Measurements from ENCODE around the gene CREB1.

Gene CREB1

DNA sequence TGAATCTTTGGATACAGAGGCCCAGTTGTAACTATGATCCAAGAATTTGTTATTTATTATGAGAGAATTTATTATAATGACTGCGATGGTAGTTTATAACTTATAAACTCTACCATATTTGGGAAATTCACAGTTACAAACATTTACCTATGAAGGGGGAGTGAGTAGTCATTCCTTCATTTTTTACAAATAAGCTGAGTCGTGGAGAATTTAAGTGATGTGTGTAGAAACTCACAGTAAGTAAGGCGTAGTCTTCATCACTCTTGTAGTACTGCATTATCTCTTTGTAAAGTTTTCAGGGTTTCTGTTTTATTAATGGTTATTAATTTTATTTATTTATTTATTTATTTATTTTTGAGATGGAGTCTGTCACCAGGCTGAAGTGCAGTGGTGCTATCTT is 13.5 kb downstream of the CREB1 start:
- no peak for DNase-seq

- no peak for DNase-seq
Measured at GRCh38 chr2:207546822-207547221, 17.1 kb downstream of the CREB1 start.

DNA sequence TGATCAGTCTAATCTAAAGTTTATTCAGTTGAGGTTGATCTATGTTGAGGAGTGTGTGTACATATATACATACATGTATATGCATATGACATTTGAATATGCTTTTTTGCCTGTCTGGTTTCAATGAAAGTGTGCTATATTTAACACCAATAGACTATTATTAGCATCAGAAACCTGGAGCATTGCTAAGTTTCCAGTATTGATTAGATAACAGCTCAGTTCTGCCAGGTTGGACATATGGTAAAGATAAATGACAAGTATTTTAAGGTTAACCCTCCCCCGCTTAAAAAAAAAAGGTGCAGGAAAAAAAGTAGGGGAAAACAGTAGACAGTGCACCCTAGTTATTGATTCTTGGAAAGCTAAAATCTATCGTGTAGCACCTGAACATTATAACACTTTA is 19.4 kb downstream of the CREB1 start:
- DNase-seq, result no peak

- DNase-seq, result no peak
Measured at GRCh38 chr2:207558079-207558491, 28.3 kb downstream of the CREB1 start.

DNA sequence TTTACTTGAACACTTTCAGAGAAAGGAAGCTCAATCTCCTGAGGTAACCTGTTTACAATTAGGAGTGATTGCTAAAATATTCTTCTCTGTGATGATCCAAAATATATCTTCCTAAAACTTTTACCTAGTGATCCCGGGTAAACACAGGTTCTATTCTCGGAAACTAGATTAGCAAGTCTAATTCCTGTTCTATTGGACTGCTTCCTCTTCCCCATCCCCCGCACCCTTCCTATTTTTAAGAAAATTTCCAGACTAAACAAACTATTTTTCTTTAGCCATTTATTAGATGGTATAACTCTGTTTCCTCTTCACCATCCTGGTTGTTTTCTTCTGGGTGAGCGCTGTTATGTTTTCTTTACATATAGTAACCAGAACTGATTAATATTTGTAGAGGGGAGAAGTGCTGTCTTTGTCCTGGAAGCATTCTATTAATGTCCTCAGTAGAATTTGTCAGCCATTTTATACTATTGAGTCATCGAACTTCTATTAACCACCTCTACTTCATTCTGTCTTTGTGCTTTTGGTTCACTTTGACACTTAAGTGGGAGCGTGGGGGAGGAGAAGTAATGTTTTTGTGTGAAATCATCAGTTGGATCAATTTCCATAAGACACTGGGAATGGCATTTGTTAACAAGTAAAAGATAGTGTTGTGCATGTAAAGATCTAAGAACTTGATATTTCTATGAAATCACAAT is 31.8 kb downstream of the CREB1 start:
- DNase-seq, result no peak

- DNase-seq, result no peak
Measured at GRCh38 chr2:207565736-207566500, 36.2 kb downstream of the CREB1 start.

DNA sequence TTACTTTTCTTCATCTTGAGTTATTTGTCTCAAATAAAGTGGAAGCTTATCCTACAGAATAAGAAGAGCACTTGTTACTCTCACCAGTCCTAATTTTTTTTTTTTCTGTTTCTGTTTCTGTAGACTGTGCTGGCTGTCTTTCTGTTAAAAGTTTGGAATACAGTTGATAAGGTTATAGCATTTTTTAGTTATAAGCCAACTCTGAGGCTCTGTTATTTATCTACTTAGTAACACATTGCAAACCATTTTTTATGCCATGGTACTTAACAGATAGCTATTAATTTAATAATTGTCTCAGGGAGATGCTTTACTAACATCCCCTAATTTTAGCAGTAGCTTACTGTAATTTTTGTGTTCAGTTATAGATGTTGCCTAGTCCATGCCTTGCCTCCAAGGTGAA is 37.9 kb downstream of the CREB1 start:
- DNase-seq, result no peak

- no peak for DNase-seq
Measured at GRCh38 chr2:207571370-207571769, 41.6 kb downstream of the CREB1 start.

- DNase-seq, result no peak
Measured at GRCh38 chr2:207584952-207585351, 55.2 kb downstream of the CREB1 start.

DNA sequence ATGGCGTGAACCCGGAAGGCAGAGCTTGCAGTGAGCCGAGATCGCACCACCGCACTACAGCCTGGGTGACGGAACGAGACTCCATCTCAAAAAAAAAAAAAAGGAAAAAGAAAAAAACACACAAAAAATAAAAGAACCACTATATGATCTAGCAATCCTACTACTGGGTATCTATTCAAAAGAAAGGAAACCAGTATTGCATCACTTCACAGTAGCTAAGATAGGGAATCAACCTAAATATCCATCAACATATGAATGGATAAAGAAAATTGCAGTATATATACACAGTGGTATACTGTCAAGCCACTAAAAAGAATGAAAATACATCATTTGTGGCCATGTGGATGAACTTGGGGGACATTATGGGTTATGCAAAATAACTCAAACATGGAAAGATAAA is 57.5 kb downstream of the CREB1 start:
- DNase-seq, result no peak

DNA sequence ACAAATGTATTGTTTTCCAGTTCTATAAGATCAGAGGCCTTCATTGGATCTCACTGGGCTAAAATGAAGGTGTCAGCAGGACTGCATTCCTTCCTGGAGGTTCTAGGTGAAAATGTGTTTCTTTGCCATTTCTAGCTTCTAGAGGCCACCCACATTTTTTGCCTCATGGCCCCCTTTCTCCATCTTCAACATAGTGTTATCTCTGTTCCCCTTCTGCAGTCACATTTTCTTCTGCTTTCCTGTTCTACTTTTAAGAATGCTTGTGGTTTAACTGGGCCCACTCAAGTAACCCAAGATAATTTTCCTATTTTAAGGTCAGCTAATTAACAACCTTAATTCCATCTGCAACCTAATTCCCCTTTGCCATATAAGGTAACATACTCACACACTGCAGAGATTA is 59.4 kb downstream of the CREB1 start:
- DNase-seq, result no peak

GRCh38 chr2:207593277-207593676 is 63.5 kb downstream of the CREB1 start:
- no peak for DNase-seq

DNA sequence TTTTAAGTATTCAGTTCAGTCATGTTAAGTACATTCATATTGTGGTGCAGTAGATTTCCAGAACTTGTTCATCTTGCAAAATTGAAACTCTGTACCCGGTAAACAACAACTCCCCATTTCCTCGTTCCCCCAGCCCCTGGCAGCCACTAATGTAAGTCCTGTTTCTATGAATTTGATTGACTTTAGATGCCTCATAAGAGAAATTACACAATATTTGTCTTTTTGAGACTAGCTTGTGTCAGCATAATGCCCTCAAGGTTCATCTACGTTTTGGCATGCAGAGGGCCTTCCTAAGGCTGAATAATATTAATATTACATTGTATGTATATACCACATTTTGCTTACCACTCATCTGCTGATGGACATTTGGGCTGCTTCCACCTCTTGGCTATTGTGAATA is 64.5 kb downstream of the CREB1 start:
- DNase-seq, result no peak

GRCh38 chr2:207594731-207595130 is 65.0 kb downstream of the CREB1 start:
- DNase-seq, result no peak

GRCh38 chr2:207599636-207600035 is 69.9 kb downstream of the CREB1 start:
- DNase-seq, result no peak

DNA sequence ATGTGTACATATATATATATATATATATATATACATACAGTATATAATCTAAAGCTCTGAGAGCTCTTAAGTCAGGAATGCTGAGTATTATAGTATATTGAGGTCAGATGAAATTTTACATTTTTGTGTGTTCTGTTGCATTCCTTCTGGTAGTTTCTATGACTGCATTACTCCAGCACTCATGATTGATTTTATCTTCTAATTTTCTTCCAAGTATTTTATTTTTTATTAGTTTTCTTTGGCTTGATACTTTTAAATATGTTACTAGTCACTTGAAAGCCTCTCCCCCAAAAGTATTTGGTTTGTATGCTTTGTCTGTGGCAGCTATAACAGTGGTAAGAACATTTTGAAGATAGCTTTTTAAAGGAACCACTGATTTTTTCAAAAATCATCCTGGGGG is 70.5 kb downstream of the CREB1 start:
- DNase-seq, result no peak

DNA sequence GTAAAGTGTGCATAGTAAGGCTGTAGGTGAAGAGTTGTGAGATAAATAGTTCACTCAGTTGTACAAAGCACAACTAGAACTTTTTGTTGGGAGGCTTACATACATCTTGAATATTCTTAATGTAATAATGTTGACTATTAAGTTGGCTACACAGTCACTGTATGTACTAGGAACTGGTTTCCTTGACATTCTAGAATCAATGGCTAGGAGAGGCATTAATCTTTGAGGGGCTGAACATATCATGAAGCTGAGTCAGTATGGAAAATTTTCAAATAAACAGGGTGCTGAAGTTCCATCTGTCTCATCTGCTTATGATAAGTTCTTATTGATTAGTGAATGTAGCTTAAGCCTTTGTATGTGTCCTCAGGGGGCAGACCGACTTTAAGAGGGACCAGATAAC is 72.0 kb downstream of the CREB1 start:
- DNase-seq, result no peak

GRCh38 chr2:207603486-207603885 is 73.7 kb downstream of the CREB1 start:
- no peak for DNase-seq

- DNase-seq, result no peak
Measured at GRCh38 chr2:207606399-207606798, 76.6 kb downstream of the CREB1 start.

DNA sequence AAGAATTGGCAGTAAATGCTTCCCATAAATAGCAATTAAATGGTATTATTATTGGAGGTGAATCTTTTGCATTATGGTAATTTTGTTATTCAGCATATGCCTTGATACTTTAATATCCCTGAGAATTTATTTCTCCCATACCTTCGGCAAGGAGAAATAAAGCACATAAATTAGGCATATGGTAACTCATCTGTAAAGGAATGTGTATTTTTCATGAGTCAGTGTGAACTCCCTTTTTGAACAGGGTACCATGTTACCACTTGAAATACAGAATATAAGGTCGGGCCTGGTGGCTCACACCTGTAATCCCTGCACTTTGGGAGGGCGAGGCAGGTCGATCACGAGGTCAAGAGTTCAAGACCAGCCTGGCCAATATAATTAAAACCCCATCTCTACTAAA is 77.1 kb downstream of the CREB1 start:
- no peak for DNase-seq

DNA sequence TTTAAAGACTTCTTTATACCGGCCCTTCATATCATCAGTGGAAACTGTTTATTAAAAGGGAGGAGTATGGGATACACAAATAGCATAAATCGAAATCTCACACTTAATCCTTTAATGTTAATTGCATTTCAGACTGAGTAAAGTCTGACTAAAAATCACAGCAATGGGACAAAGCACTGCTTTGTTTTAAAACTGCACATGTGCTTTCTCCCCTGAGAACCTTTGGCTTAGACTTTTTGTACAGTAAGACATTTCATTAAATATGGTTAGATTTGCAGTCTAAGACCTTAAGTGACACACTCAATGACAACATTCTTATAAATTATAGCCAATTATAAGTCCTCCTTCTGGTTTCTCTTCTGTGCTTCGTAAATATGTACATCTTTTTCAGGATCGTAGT is 83.0 kb downstream of the CREB1 start:
- no peak for DNase-seq

DNA sequence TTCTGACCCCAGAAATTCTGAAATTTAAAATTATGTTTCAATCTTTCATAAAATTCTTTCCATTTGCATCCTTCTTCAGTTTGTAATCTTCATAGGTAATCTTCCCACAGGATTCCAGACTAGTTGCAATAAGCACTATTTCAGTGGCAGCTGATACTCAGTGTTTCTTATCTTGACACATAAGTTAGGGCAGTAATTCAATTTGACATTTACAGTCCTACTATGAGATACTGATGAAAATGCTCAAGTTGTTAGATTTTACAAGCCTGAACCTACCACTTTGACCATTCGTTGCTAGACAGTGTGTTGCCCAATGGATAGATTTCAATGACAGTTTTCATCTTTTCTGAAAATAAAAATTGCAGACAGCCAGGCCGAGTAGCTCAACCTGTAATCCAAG is 85.1 kb downstream of the CREB1 start:
- no peak for DNase-seq

- DNase-seq, result no peak
Measured at GRCh38 chr2:207616185-207616584, 86.4 kb downstream of the CREB1 start.

- no peak for DNase-seq
Measured at GRCh38 chr2:207617011-207617671, 87.4 kb downstream of the CREB1 start.

All from CD4-positive, alpha-beta T cell treated with Interleukin-12 subunit alpha and Interleukin-12 subunit beta, for 1 hour (primary cell).